HepG2 (cell line): ENCODE results near the gene TGM1. TPM values are rescaled to one million over a fixed set of nuclear protein-coding genes. Genes with fewer than 3 reads are reported as not detected.

Source experiments
- JARID2 ChIP-seq: sonication (generic); formaldehyde crosslinking; IDR thresholded peaks from 2 replicates; pipeline ENCODE4 v1.8.1; 2023; ENCODE audit warnings: missing genetic modification reagents, inconsistent platforms; ENCODE audit not compliant: insufficient replicate concordance
- KLF12 ChIP-seq: sonication (generic); formaldehyde crosslinking; IDR thresholded peaks from 2 replicates; pipeline ENCODE4 v1.4.0; 2020; ENCODE audit warnings: missing genetic modification reagents, borderline replicate concordance
- PPARG ChIP-seq: conservative IDR thresholded peaks from 2 replicates; pipeline ENCODE4 v1.6.1; 2016; ENCODE audit warnings: missing biosample characterization, missing genetic modification reagents
- SP140L ChIP-seq: sonication (generic); formaldehyde crosslinking; IDR thresholded peaks from 2 replicates; pipeline ENCODE4 v1.4.0; 2020; ENCODE audit warnings: missing genetic modification reagents, borderline replicate concordance
- ZBTB42 ChIP-seq: sonication (generic); formaldehyde crosslinking; IDR thresholded peaks from 2 replicates; pipeline ENCODE4 v1.5.0; 2020; ENCODE audit warnings: mild to moderate bottlenecking, missing genetic modification reagents
- ZEB1 ChIP-seq: IDR thresholded peaks from 2 replicates; pipeline ENCODE4 v1.6.1; 2012; ENCODE audit warnings: mild to moderate bottlenecking, low read depth, inconsistent platforms; ENCODE audit not compliant: insufficient replicate concordance
- ZNF543 ChIP-seq: sonication (generic); formaldehyde crosslinking; IDR thresholded peaks from 2 replicates; pipeline ENCODE4 v1.4.0; 2020; ENCODE audit warnings: mild to moderate bottlenecking, missing genetic modification reagents
- ZNF564 ChIP-seq: sonication (generic); formaldehyde crosslinking; IDR thresholded peaks from 2 replicates; pipeline ENCODE4 v1.8.1; 2023; ENCODE audit warnings: mild to moderate bottlenecking, missing genetic modification reagents
- ZNF614 ChIP-seq: IDR thresholded peaks from 2 replicates; pipeline ENCODE4 v1.6.1; 2018; ENCODE audit warnings: missing biosample characterization, missing genetic modification reagents, inconsistent platforms, borderline replicate concordance
- ZNF850 ChIP-seq: sonication (generic); formaldehyde crosslinking; conservative IDR thresholded peaks from 2 replicates; pipeline ENCODE4 v1.9.0; 2021; ENCODE audit warnings: mild to moderate bottlenecking, missing genetic modification reagents
- ZSCAN21 ChIP-seq: sonication (generic); formaldehyde crosslinking; IDR thresholded peaks from 2 replicates; pipeline ENCODE4 v1.8.0; 2022; ENCODE audit warnings: mild to moderate bottlenecking, missing genetic modification reagents, moderate library complexity, borderline replicate concordance
- polyA plus RNA-seq, 8 experiments: library from polyadenylated mRNA; depleted of rRNA in 3 of 8; stranded (reverse) in 7 of 8; unstranded in 1 of 8; fragments of >200 nt; fragmentation: Illumina TruSeq in 4 of 8; extraction: Trizol in 4 of 8; gene quantifications; 2 replicates each; pipeline versions ENCODE4 v1.2.1 to v1.2.3, GENCODE V29; 2011 to 2016; ENCODE audit warnings: low read depth in 4 of 8, missing spikeins in 1 of 8, mixed read lengths in 1 of 8; ENCODE audit not compliant: insufficient read depth in 1 of 8
- total RNA-seq, 5 experiments: library from RNA; depleted of rRNA; stranded (reverse); fragments of >200 nt; fragmentation: Illumina TruSeq; extraction: Trizol; gene quantifications; 2 replicates each; pipeline ENCODE4 v1.2.3, GENCODE V29; 2016; ENCODE audit warnings: low read depth in 1 of 5
- TF ChIP-seq, protein P1 (sequence below): sonication (generic); formaldehyde crosslinking; conservative IDR thresholded peaks from 2 replicates; pipeline ENCODE4 v1.4.0; 2020; ENCODE audit warnings: missing genetic modification reagents
- TF ChIP-seq, protein P2 (sequence below): sonication (generic); formaldehyde crosslinking; conservative IDR thresholded peaks from 2 replicates; pipeline ENCODE4 v1.8.0; 2022; ENCODE audit warnings: mild to moderate bottlenecking, moderate library complexity, missing genetic modification reagents
- TF ChIP-seq, protein P3 (sequence below): sonication (generic); formaldehyde crosslinking; IDR thresholded peaks from 2 replicates; pipeline ENCODE4 v1.4.0; 2020; ENCODE audit warnings: missing genetic modification reagents
- TF ChIP-seq, protein P4 (sequence below): sonication (generic); formaldehyde crosslinking; IDR thresholded peaks from 2 replicates; pipeline ENCODE4 v1.4.0; 2020; ENCODE audit warnings: missing genetic modification reagents

Gene TGM1
- total and polyA plus RNA-seq, 2 of the 13 experiments (the other 11 are each of a cell fraction or from before 2014, with no cell fraction given) = 3.2 to 10.6 TPM

DNA sequence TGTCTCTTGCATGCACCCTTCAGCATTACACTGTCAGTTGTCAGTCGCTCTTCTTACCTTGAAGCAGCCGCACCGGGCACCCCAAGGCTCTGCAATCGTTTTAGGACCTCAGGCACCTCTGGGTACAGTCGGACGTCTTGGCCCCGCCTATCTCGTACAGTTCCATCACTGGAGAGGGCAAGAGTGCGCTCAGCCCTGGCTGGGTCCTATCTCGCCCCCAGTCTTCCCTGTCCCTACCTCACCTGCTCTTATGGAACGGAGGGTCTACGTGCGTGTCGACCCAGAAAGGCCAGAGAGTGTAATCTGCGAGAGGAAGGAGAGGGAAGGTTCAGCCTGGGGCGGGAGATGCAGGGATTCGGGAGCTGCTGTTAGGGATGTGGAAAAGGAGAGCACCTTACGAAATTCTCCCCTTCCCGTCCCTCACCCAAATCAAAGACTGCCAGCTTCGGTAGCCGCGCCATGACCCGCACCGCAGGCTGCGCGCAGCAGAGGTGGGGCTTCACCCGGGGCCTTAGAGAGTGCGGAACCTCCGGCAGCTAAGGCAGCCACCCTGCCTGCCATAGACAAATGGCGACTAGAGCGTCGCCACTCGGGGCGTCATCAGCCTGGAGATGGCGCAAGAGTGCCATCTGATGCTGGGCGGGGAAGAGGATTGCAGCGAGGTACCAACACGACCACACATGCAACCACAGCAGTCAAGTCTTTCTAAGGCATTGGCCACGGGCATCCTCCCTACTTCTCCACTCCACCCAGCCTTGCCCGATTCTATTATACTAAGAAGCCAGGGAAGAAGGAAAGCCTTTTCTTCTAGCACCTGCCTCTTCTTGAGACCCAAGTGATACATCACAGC, 47.3 kb downstream of the TGM1 start, which contains the start of gene MDP1 (continued):
- TF ChIP-seq, protein P1, sequence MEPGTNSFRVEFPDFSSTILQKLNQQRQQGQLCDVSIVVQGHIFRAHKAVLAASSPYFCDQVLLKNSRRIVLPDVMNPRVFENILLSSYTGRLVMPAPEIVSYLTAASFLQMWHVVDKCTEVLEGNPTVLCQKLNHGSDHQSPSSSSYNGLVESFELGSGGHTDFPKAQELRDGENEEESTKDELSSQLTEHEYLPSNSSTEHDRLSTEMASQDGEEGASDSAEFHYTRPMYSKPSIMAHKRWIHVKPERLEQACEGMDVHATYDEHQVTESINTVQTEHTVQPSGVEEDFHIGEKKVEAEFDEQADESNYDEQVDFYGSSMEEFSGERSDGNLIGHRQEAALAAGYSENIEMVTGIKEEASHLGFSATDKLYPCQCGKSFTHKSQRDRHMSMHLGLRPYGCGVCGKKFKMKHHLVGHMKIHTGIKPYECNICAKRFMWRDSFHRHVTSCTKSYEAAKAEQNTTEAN (CRISPR knock-in tag) = peak; percentile 81
- TF ChIP-seq KLF12 (CRISPR knock-in tag) = peak; percentile 99
- peak; percentile 97 for TF ChIP-seq ZSCAN21 (CRISPR knock-in tag)
- peak; percentile 98 for TF ChIP-seq ZNF543 (CRISPR knock-in tag)
- no peak for TF ChIP-seq ZNF850 (CRISPR knock-in tag)
- no peak for TF ChIP-seq ZEB1
- TF ChIP-seq, protein P2, sequence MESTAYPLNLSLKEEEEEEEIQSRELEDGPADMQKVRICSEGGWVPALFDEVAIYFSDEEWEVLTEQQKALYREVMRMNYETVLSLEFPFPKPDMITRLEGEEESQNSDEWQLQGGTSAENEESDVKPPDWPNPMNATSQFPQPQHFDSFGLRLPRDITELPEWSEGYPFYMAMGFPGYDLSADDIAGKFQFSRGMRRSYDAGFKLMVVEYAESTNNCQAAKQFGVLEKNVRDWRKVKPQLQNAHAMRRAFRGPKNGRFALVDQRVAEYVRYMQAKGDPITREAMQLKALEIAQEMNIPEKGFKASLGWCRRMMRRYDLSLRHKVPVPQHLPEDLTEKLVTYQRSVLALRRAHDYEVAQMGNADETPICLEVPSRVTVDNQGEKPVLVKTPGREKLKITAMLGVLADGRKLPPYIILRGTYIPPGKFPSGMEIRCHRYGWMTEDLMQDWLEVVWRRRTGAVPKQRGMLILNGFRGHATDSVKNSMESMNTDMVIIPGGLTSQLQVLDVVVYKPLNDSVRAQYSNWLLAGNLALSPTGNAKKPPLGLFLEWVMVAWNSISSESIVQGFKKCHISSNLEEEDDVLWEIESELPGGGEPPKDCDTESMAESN (CRISPR knock-in tag) = peak; percentile 98
- TF ChIP-seq, protein P3, sequence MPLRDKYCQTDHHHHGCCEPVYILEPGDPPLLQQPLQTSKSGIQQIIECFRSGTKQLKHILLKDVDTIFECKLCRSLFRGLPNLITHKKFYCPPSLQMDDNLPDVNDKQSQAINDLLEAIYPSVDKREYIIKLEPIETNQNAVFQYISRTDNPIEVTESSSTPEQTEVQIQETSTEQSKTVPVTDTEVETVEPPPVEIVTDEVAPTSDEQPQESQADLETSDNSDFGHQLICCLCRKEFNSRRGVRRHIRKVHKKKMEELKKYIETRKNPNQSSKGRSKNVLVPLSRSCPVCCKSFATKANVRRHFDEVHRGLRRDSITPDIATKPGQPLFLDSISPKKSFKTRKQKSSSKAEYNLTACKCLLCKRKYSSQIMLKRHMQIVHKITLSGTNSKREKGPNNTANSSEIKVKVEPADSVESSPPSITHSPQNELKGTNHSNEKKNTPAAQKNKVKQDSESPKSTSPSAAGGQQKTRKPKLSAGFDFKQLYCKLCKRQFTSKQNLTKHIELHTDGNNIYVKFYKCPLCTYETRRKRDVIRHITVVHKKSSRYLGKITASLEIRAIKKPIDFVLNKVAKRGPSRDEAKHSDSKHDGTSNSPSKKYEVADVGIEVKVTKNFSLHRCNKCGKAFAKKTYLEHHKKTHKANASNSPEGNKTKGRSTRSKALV (CRISPR knock-in tag) = peak; percentile 99
- TF ChIP-seq ZNF564 (CRISPR knock-in tag) = no peak
- TF ChIP-seq ZNF614 (CRISPR knock-in tag) = peak; percentile 99
- no peak; the same call in 1 of the 2 replicates for TF ChIP-seq ZBTB42 (CRISPR knock-in tag)
- peak; percentile 98 for TF ChIP-seq JARID2 (CRISPR knock-in tag)
- TF ChIP-seq, protein P4, sequence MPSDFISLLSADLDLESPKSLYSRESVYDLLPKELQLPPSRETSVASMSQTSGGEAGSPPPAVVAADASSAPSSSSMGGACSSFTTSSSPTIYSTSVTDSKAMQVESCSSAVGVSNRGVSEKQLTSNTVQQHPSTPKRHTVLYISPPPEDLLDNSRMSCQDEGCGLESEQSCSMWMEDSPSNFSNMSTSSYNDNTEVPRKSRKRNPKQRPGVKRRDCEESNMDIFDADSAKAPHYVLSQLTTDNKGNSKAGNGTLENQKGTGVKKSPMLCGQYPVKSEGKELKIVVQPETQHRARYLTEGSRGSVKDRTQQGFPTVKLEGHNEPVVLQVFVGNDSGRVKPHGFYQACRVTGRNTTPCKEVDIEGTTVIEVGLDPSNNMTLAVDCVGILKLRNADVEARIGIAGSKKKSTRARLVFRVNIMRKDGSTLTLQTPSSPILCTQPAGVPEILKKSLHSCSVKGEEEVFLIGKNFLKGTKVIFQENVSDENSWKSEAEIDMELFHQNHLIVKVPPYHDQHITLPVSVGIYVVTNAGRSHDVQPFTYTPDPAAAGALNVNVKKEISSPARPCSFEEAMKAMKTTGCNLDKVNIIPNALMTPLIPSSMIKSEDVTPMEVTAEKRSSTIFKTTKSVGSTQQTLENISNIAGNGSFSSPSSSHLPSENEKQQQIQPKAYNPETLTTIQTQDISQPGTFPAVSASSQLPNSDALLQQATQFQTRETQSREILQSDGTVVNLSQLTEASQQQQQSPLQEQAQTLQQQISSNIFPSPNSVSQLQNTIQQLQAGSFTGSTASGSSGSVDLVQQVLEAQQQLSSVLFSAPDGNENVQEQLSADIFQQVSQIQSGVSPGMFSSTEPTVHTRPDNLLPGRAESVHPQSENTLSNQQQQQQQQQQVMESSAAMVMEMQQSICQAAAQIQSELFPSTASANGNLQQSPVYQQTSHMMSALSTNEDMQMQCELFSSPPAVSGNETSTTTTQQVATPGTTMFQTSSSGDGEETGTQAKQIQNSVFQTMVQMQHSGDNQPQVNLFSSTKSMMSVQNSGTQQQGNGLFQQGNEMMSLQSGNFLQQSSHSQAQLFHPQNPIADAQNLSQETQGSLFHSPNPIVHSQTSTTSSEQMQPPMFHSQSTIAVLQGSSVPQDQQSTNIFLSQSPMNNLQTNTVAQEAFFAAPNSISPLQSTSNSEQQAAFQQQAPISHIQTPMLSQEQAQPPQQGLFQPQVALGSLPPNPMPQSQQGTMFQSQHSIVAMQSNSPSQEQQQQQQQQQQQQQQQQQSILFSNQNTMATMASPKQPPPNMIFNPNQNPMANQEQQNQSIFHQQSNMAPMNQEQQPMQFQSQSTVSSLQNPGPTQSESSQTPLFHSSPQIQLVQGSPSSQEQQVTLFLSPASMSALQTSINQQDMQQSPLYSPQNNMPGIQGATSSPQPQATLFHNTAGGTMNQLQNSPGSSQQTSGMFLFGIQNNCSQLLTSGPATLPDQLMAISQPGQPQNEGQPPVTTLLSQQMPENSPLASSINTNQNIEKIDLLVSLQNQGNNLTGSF = peak; percentile 97
- TF ChIP-seq PPARG = peak; percentile 86
- peak; percentile 90; the same call in 1 of the 2 replicates for TF ChIP-seq SP140L (CRISPR knock-in tag)
